Stimulated activated CD4-positive, alpha-beta T cell treated with anti-CD3 and anti-CD28 coated beads, Interleukin-12 subunit alpha, Interleukin-12 subunit beta, amount 100 ng/mL, for 48 hours (primary cell): ENCODE measurements around the gene NDUFS2.

Source experiments
- DNase-seq, 3 donors: peaks; one replicate each; pipeline ENCODE4 v3.0.0-alpha.2; 2020; ENCODE audit warnings: low read depth in 2 of 3, low spot score in 1 of 3

Gene NDUFS2

DNA sequence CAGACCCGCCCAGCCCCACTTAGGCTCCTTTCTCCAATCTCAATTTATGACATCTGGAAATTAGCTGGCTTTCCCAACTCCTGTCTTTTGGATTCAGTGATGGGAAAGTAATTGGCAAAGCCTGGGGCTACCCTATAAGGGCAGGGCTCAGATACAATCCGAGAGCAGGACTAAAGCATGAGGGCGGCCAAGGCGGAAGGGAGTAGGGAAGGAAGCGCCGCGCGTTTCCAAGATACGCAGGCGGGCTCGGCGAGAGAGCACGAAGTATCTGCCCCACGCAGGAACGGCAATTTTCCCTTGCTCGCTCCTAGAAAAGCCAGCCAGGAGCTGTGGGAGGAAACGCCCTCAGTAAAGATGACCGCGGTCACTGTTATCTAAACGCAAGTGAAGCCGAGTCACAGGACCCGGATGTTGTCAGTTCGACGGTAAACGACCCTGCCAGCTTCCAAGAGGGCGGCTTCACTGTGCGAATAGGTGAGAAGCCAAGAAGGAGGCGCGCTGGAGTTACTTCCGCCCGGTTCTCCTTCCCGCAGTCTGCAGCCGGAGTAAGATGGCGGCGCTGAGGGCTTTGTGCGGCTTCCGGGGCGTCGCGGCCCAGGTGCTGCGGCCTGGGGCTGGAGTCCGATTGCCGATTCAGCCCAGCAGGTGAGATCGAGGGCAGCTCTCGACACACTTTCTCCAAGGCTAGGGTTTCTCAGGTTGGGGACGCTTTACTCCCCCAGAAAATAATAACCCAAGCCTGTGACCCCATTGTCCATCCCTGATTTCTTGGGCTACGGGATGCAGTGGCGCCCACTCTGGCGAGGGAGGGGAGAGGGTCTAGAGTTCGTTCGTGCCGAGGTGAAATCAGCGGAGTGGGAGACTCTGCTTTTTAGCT, at the start of gene NDUFS2:
NDUFS2 (plus strand) TSS at position 532 of the 877 bp plus-strand sequence; CDS start at position 551, 19 bp downstream.
- peak; percentile 92 to 94 (median 93) for DNase-seq

- no peak for DNase-seq
Measured at GRCh38 chr1:161153176-161153575, 49.0 kb upstream of the NDUFS2 start.

DNA sequence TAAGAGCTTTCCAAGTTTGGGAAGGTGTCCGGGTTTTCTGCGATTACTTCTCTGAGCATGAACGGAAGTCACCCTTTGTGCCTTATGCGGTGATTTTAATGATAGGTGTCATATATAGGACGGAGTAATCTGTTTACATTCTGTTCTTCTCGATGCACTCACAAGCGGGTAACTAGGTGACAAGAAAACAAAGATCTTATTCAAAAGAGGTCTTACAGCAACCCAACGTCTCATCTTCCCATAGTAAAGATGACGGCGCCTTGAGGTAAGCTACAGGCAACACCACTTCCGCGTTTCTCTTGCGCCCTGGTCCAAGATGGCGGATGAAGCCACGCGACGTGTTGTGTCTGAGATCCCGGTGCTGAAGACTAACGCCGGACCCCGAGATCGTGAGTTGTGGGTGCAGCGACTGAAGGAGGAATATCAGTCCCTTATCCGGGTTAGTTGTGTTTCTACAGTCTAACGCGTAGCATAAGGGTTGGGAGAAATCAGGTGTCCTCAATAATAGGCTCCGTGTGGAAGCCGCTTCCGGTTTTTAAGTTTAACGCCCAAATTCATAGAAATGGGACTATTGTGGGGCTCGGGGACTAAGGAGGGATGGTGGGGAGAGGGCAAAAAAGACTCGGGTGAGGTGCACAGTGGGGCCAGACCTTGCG, 48.4 kb upstream of the NDUFS2 start, which contains the start of gene UFC1:
UFC1 (plus strand) TSS at position 297 of the 656 bp plus-strand sequence; CDS start at position 317, 20 bp downstream.
- DNase-seq = peak; percentile 64 to 76 (median 75)

- DNase-seq = no peak
Measured at GRCh38 chr1:161157867-161158266, 44.3 kb upstream of the NDUFS2 start.

- DNase-seq = no peak
Measured at GRCh38 chr1:161158316-161159010, 43.7 kb upstream of the NDUFS2 start.

GRCh38 chr1:161159087-161159912, 42.9 kb upstream of the NDUFS2 start, which contains the start of gene USP21:
USP21 (plus strand) TSS chr1:161159500; CDS start chr1:161160641, 1,141 bp downstream.
- peak; percentile 85 to 92 (median 86) for DNase-seq

- no peak for DNase-seq
Measured at GRCh38 chr1:161159913-161160243, 42.3 kb upstream of the NDUFS2 start.

GRCh38 chr1:161160671-161161145, 41.5 kb upstream of the NDUFS2 start:
- no peak for DNase-seq

DNA sequence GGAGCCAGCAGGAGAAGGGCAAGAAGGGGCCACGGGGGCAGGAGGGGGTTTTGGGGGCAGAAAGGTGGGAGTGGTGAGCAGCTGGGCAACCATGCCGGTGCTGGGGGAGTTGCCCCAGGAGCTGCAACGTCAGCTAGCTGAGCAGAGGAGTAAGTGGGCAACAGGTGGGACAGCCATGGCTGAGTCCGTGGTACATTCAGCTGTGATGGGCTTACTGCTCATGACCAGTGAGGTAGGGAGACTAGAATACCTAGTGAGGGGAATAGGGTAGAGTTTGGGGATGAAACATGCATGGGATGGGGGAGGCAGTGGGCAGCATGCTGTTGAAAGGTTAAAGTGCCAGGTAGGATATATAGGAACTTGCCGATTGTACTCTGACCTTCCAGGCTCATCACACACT, 40.5 kb upstream of the NDUFS2 start:
- DNase-seq = no peak

DNA sequence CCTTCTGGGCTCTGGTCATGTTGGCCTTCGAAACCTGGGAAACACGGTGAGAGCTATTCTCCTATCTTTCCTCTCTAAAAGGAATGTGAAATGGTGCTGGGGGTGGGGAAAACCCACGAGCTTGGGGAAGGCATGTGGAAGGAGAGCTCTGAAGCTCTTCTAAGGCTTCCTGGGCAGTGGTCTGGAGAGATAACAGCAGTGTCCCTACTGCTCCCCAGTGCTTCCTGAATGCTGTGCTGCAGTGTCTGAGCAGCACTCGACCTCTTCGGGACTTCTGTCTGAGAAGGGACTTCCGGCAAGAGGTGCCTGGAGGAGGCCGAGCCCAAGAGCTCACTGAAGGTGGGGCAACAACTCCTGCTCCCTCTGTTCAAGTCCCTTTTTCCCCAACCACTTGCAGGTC, 40.1 kb upstream of the NDUFS2 start:
- no peak for DNase-seq

GRCh38 chr1:161162806-161163205, 39.4 kb upstream of the NDUFS2 start:
- no peak for DNase-seq

GRCh38 chr1:161163793-161164192, 38.4 kb upstream of the NDUFS2 start:
- no peak for DNase-seq

DNA sequence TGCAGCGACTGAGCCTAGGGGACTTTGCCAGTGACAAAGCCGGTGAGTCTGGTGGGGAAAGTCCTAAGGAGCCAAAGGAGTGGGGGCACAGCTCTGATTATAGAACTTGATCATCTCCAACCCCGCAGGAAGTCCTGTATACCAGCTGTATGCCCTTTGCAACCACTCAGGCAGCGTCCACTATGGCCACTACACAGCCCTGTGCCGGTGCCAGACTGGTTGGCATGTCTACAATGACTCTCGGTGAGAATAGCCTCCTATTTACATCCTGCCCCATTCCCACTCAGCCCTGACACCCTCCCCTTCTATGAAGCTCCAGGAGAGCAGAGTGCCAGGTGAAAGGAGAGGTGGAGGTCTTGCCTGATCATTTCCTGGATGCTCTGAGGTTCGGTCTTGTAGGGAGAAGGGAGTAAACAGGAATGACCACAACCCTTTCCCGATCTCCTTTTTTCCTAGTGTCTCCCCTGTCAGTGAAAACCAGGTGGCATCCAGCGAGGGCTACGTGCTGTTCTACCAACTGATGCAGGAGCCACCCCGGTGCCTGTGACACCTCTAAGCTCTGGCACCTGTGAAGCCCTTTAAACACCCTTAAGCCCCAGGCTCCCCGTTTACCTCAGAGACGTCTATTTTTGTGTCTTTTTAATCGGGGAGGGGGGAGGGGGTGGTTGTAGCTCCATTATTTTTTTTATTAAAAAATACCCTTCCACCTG, 37.1 kb upstream of the NDUFS2 start:
- no peak for DNase-seq

DNA sequence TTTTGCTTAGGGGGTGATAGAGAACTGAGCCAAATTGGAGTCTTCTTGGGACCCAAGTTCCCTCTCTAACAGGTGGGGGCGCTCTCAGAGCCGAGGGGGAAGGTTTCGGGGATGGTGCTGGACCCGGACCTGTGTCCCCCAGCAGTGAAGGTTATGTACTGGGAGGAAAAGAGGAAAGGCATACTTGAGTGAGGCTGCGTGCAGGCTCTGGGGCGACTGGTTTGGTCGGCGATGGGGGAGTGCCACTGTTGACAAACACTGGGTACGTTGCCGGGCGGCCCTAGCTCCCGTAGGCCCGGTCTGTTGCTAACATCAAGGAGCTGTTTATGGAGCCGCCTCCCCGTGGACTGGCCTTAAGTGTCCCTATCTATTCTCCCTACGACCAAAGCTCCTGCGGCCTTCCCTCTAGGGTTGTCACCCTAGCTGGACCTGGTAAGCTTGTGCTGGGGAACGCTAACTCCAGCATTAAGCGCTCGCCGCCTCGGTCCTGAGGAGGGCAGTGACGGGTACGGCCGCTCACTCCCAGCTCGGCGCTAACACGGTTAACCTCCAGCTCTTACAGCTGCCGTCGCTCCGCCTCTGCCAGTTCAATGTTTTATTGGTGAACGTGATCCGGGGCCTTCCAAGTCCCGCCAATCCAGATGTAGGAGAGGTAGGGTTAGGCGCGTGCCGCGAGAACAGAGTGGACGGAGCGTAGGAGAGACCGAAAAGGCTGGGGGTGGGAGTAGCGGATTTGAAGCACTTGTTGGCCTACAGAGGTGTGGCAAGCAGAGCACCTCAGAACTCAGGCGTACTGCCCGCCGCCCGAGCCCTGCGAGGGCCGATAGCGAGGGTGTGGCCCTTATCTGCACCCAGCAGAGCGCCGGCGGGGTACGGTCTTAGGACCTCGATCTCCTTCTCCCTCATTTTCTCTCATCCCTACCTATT, 36.2 kb upstream of the NDUFS2 start, which contains the start of gene PPOX:
PPOX (plus strand) TSS at position 685 of the 927 bp plus-strand sequence. CDS start 422 bp downstream, outside the sequence.
- peak; percentile 85 to 90 (median 89) for DNase-seq

- no peak for DNase-seq
Measured at GRCh38 chr1:161166669-161167548, 35.3 kb upstream of the NDUFS2 start.

- DNase-seq = no peak
Measured at GRCh38 chr1:161168906-161169305, 33.3 kb upstream of the NDUFS2 start.

DNA sequence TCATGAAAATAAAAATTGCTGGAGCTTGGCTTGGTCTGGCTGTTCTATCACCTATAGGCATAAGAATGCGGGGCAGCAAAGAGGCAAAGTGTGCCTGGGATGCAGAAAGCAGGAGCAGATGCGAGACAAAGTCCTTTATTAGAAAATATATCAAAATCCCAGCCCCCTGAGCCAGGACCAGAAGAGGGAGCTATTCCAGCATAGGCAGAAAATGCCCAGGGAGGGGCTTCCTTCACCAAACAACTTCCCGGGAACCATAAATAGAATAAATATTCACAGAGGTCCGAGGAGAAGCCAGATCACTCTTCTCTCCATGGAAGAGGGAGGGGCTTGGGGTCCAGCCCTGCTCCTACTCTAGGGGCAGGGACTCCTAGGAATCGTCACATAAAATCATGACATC, 31.0 kb upstream of the NDUFS2 start:
- DNase-seq = no peak

DNA sequence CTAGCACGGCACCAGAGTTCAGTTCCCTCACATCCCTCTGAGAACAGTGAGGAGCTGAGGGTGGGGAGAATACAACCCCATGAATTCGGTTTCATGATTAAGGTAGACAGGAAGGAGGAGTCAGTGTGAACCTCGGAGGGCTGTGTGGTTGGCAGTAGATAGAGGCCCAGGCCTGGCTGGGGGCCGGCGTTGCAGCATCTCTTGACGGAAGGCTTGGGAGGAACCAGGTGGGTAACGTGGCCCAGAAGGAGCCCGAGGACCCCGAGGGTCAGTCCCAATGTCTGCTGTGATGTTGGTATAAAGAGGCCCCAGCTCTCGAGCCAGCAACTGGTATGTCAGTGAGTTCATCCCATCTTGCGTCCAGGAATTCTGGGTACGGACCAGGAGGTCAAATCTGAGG, 30.5 kb upstream of the NDUFS2 start:
- DNase-seq = no peak
